Vein endothelial cell (primary cell): Measurements from ENCODE around the gene MTFMT. TPM values are rescaled to one million over a fixed set of nuclear protein-coding genes. Genes with fewer than 3 reads are reported as not detected.

Experiments
- total RNA-seq: library from RNA; depleted of rRNA; stranded (reverse); fragments of >200 nt; gene quantifications from 2 replicates; pipeline ENCODE4 v1.2.3, GENCODE V29; 2012

Gene MTFMT
- total RNA-seq = 13.1 and 22.4 TPM in 2 replicates

DNA sequence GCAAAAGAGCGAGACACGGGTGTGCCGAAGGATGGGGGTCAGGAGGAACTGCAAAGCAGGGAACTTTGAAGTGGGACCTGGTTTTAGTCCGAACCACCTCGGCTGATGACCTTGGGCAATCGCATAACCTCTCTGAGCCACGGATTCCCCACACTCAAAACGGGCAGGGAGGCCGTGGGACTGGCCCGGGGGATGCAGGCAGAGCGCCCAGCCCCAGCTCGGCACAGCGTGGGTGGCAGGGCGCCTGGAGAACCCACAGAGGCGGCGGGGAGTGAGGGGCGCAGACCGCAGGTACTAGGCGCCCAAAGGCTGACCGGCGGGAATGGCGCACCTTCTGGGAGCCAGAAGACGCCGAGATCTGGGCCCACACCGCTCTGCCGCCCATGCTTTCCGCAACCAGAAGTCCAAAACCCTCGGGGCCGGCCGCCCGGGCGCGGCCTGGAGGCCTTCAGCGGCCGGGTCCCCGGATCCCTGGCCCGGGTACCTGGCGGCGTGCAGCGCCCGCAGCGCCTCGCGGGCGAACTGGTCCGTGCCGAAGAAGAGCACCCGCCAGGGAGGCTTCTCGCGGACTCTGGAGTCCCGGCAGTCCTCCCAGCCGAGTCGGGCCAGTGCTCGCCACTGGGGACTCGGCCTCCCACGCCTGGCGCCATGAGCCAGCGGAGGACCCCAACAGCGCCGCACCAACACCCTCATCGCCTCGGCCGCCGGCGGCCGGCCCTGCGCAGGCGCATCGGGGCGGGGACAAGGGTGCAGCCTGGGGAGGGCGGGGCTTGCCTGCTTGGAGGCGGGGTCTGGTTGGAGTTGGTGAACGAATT, at the start of gene MTFMT:
Gene MTFMT, minus strand, starts transcription at position 719 of the 815 bp plus-strand sequence. Its CDS starts 26 bp downstream, at position 693.

DNA sequence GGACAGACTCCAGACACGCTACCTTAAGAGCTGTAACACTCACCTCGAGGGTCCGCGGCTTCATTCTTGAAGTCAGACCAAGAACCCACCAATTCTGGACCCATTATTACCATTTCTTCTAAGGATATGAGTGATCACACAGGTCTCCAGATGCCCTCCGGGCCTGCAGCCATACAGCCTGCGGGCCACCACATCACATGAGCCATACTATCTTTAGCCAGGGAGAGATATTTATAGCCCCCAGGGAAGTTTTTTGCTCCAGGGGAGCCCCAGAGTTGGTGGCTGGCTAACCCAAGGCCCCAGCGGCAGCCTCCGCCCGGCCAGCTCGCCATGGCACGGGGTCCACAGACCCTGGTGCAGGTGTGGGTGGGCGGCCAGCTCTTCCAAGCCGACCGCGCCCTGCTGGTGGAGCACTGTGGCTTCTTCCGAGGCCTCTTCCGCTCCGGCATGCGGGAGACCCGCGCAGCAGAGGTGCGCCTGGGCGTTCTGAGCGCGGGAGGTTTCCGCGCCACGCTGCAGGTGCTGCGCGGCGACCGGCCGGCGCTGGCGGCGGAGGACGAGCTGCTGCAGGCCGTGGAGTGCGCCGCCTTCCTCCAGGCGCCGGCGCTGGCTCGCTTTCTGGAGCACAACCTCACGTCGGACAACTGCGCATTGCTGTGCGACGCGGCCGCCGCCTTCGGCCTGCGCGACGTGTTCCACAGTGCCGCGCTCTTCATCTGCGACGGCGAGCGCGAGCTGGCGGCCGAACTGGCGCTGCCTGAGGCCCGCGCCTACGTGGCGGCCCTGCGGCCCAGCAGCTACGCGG, 47.2 kb upstream of the MTFMT start, which contains the start of gene KBTBD13:
Gene KBTBD13, plus strand, starts transcription at position 261 of the 805 bp plus-strand sequence. Its CDS starts 70 bp downstream, at position 331.

DNA sequence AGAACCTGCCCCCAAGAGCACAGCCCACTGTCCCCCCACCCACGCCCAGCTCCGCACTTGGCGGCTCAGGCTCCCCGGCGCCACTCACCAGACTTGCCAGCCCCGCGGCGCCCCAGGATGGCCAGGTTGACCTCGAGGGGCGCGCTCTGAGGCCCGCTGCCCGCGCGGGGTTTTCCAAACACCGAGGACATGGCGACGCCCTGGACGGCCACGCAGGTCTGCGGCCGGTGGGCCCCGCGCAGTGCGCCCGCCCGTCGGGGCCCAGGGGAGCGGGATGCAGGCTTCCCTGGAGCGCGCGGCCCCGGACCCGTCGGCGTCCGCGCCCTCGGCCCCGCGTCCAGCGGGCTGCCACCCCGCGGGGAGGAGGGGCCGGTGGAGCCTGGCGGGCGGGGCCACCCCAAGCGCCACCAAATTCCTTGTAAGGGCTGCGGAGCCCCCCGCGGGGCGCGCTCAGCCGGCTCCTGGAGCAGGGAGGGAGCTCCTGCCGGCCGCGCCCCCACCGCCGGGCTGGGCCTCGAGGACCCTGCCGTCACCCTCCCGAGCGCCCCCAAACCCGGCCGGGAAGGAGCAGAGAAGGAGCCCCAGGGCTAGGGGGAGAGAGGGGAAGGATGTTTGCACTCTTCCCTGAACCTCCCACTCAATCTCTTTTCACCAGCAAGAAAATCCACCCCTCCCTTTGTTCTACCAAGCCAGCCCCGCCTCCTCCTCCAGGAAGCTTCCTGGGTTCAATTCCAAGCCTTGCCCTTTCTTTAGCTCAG, 38.4 kb upstream of the MTFMT start, which contains the start of gene RASL12:
Gene RASL12, minus strand, starts transcription at position 347 of the 758 bp plus-strand sequence. Its CDS starts 156 bp downstream, at position 191.

DNA sequence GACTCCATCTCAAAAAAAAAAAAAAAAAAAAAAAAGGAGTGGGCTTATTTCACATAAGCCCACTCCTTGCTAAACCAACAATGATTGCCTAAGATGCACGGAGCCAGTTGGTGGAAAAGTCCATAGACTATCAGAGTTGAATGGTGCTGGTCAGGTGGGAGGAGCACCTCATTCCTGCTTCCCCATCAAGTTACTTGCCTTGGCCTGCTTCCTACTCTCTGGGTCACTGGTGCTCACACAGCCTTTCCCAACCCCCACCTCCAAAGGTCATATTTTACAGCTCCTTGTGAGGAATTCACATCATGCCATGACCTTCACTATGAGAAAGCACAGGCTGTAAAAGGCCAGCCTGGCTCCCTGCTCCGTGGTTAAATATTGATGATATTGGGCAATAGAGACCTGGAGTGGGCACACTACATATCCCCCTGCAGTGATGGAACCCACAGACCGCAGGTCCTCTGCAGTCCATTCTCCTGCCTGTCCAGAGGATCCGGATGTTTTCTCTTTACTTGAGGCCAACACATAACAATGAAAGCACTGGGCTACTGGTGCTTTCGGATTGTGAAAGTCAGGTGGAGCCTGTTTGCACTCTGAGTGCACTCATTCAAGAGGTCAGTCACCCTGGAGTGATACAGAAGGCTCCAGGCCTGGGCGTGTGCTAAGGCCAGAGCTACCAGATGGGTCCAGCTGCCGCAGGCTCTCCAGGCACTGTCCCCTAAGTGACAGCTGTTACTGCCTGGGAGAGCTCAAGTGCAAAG, 15.5 kb upstream of the MTFMT start, which contains the start of gene SLC51B:
Gene SLC51B, plus strand, starts transcription at position 664 of the 758 bp plus-strand sequence. CDS start 4,618 bp downstream, outside the sequence.

DNA sequence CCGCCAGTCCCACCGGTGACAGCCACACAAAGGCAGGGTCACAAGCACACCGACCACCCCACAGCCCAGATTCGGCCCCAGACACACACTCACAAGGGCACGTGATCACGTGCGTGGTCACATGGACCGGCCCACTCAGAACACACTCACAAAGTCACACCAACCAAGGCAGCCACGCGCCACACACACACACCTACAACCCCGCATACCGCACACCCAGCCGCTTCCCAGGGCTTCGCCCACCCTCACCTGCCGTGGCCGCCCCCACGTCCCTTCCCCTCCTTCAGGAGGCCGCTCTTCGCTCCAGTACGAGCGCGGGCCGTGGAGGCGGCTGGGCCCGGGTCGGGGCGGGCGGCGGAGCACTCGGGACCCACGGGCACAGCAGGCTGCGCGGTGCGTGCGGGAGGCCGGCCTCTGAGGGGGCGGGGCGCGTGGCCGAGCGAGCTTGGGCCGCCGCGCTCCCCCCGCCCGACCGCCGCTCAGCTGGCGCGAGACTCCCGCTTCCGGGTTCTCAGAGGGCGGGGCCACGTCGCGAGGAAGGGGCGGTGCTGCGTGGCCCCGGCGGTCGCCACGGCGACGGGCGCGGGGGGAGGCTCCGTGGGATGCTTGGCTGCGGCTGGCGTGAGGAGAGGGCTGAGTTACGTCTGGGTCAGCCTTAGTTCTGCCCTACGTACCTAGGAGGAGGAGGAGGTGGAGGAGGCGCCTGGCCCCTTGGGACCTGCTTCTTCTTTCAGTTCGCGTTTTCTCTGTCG, 39.8 kb downstream of the MTFMT start, which contains the start of gene SPG21:
Gene SPG21, minus strand, starts transcription at position 499 of the 752 bp plus-strand sequence. CDS start 6,345 bp downstream, outside the sequence.

Other genes starting within 250 kb of the MTFMT start
- 8.5 and 8.8 TPM in 2 replicates for gene PIF1, start 204.0 kb downstream of the MTFMT start, total RNA-seq
- 40.5 and 43.7 TPM in 2 replicates for gene PLEKHO2, start 187.7 kb downstream of the MTFMT start, total RNA-seq
- 2.5 and 2.6 TPM in 2 replicates for gene ANKDD1A, start 117.7 kb downstream of the MTFMT start, total RNA-seq
- gene SPG21, start 39.7 kb downstream of the MTFMT start, total RNA-seq = 65.7 and 86.9 TPM in 2 replicates
- not detected in 2 replicates for gene SLC51B, start 15.7 kb upstream of the MTFMT start, total RNA-seq
- gene RASL12, start 38.4 kb upstream of the MTFMT start, total RNA-seq = not detected in 2 replicates
- not detected in 2 replicates for gene KBTBD13, start 47.1 kb upstream of the MTFMT start, total RNA-seq
- gene UBAP1L, start 85.6 kb upstream of the MTFMT start, total RNA-seq = 1.6 and 3.7 TPM in 2 replicates
- 16.3 and 23.4 TPM in 2 replicates for gene PDCD7, start 104.2 kb upstream of the MTFMT start, total RNA-seq
- 42.8 and 54.5 TPM in 2 replicates for gene CLPX, start 155.7 kb upstream of the MTFMT start, total RNA-seq
- not detected in 2 replicates for gene CILP, start 181.8 kb upstream of the MTFMT start, total RNA-seq